ENCODE results near the gene PTPRD. TPM values are rescaled to one million over a fixed set of nuclear protein-coding genes. Genes with fewer than 3 reads are reported as not detected.

The PTPRD gene
- total and polyA plus RNA-seq, 2 experiments from 2014 or later, result 11.5 to 58.0 TPM

- Histone ChIP-seq H3K4me2 (no peak overlapping the region), H3K36me3 (ENCODE audit: insufficient read depth) (no peaks in the 10 kb centered on the region), H3K79me2 (replicated peaks; ENCODE audit: insufficient read depth) (no peaks in the 10 kb centered on the region), H3K27me3 (ENCODE audit: insufficient read depth) (no peaks in the 10 kb centered on the region), H3K4me3 (no peak overlapping the region), H3F3A (replicated peaks; ENCODE audit: low read depth) (no peaks in the 10 kb centered on the region), H3K4me1 (ENCODE audit: insufficient read depth) (peaks cover 23% of the 10 kb centered on the region), H3K9me2 (ENCODE audit: insufficient read depth) (no peaks in the 10 kb centered on the region), H3K27ac (ENCODE audit: low read depth) (no peak overlapping the region), H2AFZ (no peak overlapping the region), H4K20me1 (replicated peaks; ENCODE audit: insufficient read depth) (no peaks in the 10 kb centered on the region)
- TF ChIP-seq ETS1 (IDR thresholded peaks at IDR 0.05) (no peak), CTCF (conservative IDR thresholded peaks at IDR 0.05; ENCODE audit: low read depth in 2 of 2) (no peak)
- no peak overlapping the region for H3K4me3 Mint-ChIP-seq
- H3K9me3 Mint-ChIP-seq, result peaks cover 16% of the 10 kb centered on the region
- no peak for DNase-seq (ENCODE audit: low spot score)
- H3K36me3 Mint-ChIP-seq (ENCODE audit: low read depth), result peaks cover 11% of the 10 kb centered on the region
- H3K27me3 Mint-ChIP-seq (ENCODE audit: insufficient read depth, low read depth, poor library complexity), result peaks cover 7% of the 10 kb centered on the region
- H3K4me1 Mint-ChIP-seq, result peaks cover 27% of the 10 kb centered on the region
- no peak for ATAC-seq
- H3K27ac Mint-ChIP-seq, result no peak overlapping the region
Measured at GRCh38 chr9:9992936-9993335, 619.9 kb downstream of the PTPRD start.

- Histone ChIP-seq H3F3A (replicated peaks; ENCODE audit: low read depth) (no peaks in the 10 kb centered on the region), H3K4me3 (no peak overlapping the region), H3K9me2 (ENCODE audit: insufficient read depth) (no peaks in the 10 kb centered on the region), H2AFZ (peak overlapping the region; percentile 15; the same call in 1 of the 2 replicates), H3K36me3 (ENCODE audit: insufficient read depth) (no peaks in the 10 kb centered on the region), H4K20me1 (replicated peaks; ENCODE audit: insufficient read depth) (no peaks in the 10 kb centered on the region), H3K27me3 (ENCODE audit: insufficient read depth) (no peaks in the 10 kb centered on the region), H3K79me2 (replicated peaks; ENCODE audit: insufficient read depth) (no peaks in the 10 kb centered on the region), H3K27ac (ENCODE audit: low read depth) (no peak overlapping the region; the same call in 1 of the 2 replicates), H3K4me1 (ENCODE audit: insufficient read depth) (no peaks in the 10 kb centered on the region; the same call in 1 of the 2 replicates), H3K4me2 (no peak overlapping the region)
- Mint-ChIP-seq H3K4me1 (peaks cover 5% of the 10 kb centered on the region), H3K9me3 (no peaks in the 10 kb centered on the region), H3K27ac (no peak overlapping the region; the same call in 1 of the 2 replicates), H3K36me3 (ENCODE audit: low read depth) (no peaks in the 10 kb centered on the region), H3K4me3 (no peak overlapping the region), H3K27me3 (ENCODE audit: insufficient read depth, low read depth, poor library complexity) (no peaks in the 10 kb centered on the region)
- DNase-seq (ENCODE audit: low spot score) (peak; percentile 28), ATAC-seq (peak; percentile 62)
- TF ChIP-seq ZNF331 (CRISPR knock-in tag; IDR thresholded peaks at IDR 0.05; ENCODE audit: low read depth) (no peak), CREB1 (CRISPR knock-in tag; IDR thresholded peaks at IDR 0.05; ENCODE audit: low read depth) (no peak), ZNF114 (CRISPR knock-in tag; IDR thresholded peaks at IDR 0.05) (no peak), NANOG (IDR thresholded peaks at IDR 0.05; ENCODE audit: borderline replicate concordance) (no peak), CTCF (conservative IDR thresholded peaks at IDR 0.05; ENCODE audit: low read depth in 2 of 2) (no peak), JUNB (IDR thresholded peaks at IDR 0.05; ENCODE audit: unreplicated experiment) (no peak), EZH2phosphoT487 (IDR thresholded peaks at IDR 0.05; ENCODE audit: unreplicated experiment) (no peak), REST (IDR thresholded peaks at IDR 0.05; ENCODE audit: unreplicated experiment) (no peak)
Measured at GRCh38 chr9:9973062-9973461, 639.7 kb downstream of the PTPRD start.
